GM15510 (cell line): ENCODE measurements around the gene SLC6A12.

Experiments used
- POLR2A ChIP-seq: IDR thresholded peaks from 3 replicates; pipeline ENCODE4 v1.6.1; 2011; ENCODE audit warnings: borderline replicate concordance; ENCODE audit not compliant: insufficient read length; ENCODE audit errors: extremely low read depth

Gene SLC6A12

DNA sequence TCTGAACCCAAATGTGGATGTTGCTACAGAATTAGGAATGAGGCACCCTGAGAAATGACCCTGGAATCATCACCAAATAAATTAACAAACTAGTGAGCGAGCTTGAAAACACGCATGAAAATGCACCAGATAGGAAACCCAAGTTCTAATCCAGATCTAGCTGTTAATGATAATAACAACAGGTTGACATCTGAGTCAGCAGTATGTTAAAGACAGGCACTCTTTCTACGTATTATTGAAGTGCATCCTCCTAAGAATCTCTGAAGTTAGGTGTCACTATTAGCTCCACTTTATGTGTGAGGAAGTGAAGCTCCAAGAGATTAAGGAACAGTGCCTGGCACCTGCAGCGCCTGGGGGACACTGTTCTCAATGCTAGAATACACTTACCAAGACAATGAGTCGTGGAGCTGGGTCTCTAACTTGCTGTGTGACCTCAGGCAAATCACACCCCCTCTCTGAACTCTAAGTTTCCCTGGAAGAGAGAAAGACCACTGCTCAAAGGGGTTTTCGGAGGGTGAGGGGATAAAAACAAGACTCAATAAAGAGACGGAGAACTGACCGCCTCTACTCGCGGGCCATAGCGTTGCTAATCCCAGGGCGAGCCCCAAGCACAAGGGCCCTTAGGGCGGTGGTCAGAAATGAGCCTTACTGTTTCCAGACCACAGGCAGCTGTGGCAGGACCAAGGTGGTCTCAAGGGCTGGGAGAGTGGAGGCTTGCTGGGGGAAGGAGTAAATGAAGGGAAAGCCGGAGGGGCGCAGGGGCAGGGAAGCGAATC is 2.1 kb downstream of the SLC6A12 start:
- no peak for TF ChIP-seq POLR2A

DNA sequence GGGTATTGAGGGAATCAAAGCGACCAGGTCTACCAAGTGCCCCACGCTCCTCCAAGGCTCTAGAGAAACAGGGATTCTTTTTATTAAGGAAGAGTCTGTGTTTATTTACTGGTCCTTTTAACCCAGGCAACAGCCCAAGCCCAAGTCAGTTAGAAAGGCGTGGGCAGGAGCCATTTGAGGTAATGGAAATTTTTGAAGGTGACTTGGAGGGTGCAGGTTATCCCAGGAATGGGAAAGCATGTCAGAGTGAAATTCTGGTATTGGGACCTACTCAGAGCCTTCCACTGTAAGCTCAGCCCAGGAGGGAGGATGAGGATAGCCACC is 2.9 kb downstream of the SLC6A12 start:
- no peak for TF ChIP-seq POLR2A

DNA sequence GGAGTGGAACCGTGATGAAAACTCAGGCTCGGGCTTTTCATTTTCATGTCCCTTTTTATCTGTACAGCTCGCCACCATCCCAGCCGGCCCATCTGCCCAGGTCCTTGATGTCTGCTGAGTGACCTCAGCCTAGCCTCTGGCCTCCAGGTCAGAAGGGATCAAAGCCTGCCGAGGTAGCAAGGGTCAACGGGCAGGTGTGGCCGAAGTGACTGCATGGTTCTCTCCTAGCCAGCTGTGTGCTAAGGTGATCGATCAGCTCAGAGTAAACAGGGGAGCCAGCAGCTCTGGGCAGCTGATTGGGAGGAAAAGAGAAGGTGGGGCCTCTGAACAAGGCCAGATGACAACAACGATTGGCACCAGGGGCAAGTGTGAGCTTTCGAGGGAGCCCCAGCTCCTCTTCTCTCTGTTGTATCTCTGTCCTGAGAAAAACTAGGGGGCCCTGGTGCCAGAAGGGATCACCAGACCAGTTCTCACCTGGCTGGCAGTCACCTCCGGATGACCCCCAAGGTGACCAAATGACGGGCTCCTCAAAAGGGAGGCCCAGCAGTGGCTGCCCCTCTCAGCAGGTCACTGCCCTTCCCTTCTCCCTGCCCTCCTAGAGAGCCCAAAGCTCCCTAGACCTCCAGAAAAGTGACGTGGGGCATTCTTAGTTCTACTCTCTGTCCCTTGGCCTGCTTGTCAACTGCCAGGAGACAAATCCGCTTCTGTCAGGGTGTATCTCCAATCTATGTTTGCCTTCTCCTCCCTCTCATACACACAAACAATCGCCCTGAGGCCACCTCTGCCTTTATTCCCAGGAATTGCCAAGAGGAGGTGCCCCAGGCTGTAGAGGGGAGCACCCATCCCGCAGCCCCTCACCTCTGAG is 3.4 kb downstream of the SLC6A12 start:
- TF ChIP-seq POLR2A: no peak

DNA sequence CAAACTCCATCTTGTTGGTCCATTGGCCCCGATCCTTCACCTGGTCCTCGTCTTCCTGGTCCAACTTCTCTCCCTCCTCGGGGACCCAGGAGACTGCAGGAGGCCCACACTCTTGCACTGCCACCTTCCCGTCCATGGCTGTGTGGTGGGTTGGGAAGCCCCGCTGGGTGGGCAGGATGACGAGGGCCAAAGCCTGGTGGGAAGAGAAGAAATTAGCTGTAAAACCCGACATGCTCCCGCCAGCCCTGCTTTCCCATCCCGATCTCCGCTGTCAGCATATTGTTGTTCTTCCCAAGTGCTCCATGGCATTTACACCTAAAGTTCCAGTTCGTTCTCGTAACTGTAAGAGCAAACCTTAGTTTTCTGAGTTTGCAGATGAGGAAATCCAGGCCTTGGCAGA is 4.1 kb downstream of the SLC6A12 start:
- TF ChIP-seq POLR2A: no peak

DNA sequence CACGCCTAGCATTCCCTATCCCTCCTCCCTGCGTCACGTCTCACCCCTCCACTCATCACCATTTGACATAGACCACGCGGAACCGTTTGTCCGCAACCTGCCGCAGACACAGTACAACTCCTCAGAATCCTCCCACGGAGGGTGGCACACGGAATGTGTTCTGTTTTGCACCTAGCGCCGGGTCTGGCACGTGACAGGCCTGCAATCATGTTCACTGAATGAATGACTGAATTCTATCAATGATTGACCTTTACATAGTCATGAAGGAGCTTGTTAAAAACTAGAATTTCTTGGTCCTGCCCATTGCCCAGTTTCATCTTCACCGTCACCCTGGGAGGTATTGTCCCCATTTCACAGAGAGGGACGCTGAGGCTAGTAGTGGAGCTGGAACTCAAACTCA is 4.7 kb downstream of the SLC6A12 start:
- TF ChIP-seq POLR2A: no peak

DNA sequence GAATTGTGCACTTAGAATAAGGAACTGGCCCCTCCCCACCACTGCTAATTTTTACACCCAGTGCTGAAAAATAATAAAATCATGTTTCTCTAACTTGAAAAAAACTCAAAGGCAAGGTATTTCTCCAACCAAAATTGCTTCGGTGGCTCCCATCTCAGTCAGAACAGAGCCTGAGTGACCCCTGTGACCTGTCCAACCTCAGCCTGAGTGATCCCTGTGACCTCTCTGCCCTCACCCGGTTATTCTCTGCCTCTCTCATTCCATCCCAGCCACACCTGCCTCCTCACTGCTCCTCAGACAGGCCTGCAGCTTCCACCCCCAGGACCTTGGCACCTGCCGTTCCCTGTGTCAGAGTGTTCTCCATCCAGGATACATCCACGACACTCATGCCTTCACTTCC is 5.1 kb downstream of the SLC6A12 start:
- TF ChIP-seq POLR2A: no peak

DNA sequence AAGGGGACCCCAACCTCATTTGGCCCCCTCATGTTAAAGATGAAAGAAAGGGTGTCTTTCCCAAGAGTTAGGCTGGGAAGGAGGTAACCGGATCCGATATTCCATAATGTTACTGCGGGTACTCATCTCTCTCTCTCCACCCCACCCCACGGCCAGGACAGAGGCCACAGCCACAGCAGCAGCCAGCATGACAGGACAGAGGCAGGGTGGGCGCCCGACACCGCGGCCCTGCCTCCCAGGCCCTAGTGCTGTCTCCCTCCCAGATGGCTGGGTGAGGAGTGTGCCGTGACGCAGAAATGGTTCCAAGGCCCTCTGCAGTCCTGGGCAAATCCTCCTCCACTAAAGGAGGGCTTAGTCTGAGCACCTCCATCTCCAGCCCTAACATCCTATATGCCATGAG is 6.2 kb downstream of the SLC6A12 start:
- TF ChIP-seq POLR2A: no peak

DNA sequence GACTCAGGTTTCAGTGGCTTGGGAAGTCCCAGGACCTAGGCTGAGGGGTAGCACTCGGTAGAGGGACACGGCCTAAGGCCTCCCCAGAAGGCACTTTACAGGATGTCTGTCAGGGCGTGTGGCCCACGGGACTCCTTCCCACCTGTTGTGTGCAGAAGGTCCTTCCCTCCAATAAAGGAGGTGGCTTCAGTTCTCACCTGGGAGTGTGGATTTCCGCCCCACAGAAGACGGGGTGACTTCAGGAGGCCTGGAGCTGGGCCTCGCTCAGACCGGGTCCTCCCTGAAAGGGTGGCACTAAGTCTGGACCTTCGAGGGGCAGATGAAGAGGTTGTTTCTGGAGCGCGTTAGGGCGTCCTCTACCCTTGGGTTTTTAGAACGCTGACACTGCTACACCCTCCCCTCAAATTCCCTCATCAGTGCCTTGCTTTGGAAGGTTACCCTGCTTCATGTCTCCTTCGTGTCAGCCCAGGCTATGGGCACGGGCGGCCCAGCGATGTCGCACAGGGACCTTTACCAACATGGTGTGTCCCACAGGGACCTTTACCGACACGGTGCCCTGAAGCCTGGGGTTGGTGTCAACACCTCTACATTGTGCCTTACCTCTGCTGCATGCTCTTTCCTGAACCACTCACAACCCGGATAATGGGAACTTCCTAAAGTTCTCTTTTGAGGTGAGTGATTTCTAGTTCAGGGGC is 7.1 kb downstream of the SLC6A12 start:
- TF ChIP-seq POLR2A: no peak

DNA sequence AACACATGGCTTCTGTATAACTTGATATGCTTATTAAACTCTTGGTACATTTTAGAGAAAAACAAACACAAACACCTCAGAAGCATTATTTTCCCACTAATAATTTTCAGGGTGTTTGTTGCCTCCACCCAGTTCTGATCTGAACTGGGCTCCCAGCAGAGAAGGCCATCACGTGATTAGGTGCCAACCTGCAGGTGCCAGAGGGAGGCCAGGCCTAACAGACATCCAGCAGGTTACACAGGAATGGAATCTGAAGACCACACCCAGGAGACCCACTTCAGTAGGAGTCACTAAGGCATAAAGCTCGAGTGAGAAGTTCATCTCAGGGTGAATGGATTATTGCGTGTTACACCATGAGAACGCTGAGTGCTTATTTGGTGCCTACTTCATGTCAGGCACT is 8.9 kb downstream of the SLC6A12 start:
- no peak for TF ChIP-seq POLR2A

DNA sequence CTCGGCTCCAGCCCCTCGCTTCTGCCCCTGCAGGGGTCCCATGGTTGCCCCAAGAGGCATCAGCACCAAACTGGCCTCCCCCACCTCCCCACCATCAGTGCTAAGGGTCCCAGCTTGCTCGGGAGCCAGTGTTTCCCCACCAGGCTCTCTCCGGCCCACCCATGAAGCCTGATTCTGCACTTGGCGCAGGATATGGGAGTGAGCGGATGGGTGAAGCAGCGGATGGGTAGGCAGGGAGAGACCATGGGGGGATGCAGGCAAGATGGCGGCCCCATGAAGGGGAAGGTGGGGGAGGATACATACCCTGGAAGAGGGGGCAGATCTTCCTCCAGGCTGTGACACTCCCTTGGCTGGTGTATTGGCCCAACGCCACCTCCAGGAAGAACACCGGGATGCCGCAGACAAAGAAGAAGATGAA is 9.7 kb downstream of the SLC6A12 start:
- TF ChIP-seq POLR2A: no peak

DNA sequence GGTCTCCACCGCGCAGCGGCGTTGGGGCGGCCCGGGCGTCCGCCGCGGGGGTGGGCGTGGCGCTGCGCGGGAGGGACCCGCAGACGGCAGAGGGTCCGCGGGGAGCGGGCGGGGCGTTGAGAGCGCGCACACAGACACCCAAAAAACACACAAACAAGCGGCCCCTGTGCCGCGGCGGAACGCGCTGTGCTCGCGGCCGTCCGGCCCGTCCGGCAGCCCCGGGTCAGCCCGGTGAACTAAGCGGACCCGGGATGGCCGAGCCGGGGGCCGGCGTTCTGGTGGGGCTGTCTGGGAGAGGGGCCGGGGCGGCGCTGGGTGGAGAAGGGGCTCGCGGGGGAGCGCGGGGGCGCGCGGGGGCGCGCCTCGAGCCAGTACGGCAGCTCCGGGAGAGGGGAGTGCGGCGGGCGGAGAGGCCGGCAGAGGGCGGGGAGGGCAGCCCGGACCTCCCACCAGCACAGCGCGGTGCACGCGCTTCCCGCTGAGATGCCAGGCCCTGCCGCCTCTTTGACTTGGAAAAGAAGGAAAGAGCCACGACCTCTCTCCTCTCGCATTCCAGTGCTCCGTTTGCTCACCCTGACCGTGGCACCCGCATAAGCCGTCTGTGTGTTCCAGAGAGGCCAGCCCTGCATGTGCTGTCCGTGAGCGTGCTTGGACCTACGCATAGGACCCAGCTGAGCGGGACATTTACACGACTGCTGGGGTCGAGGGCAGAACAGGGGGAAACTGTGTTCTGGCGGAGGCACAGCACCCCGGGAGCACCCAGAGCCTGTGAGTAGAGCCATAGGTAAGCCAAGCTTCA is 10.3 kb downstream of the SLC6A12 start:
- no peak for TF ChIP-seq POLR2A

DNA sequence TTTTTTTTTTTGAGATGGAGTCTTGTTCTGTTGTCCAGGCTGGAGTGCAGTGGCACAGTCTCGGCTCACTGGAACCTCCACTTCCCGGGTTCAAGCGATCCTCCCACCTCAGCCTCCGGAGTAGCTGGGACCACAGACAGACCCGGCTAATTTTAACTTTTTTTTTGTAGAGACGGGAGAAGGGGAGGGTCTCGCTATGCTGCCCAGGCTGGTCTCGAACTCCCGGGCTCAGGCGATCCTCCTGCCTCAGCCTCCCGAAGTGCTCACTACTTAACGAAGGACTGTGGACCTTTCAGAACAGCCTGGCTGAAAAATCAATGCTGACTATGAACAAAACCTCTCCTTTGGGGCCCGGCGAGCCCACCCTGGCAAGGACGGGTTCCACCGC is 10.9 kb downstream of the SLC6A12 start:
- no peak for TF ChIP-seq POLR2A

DNA sequence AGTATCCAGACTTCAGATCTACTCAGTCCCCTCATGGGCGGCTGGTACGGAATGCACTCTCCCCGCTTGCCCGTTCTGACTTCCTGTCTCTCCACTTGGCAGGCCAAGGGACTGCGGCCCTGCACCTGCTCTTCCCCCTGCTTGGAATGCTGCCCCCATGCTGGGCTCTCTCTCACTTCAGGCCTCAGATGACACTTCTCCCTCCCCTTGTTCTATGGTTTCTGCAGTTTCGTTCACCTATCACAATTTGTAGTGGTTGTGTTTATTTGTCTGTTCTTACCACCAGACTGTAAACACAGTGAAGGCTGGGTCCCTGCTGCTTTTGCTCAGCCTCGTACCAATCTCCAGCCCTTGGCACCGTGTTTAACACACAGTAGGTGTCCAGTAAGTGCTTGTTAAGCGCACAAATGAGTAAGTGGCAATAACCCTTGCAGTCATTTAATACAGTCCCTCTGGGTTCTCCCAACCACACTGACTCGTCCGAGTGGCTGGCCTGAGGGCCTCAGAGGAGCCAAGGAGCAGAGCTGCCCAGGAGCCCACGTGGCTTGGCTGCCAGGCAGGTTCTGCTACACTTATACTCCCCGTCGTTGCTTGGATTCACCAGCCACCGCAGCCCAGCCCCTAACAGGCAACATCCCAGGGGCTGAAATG is 11.8 kb downstream of the SLC6A12 start:
- no peak for TF ChIP-seq POLR2A

DNA sequence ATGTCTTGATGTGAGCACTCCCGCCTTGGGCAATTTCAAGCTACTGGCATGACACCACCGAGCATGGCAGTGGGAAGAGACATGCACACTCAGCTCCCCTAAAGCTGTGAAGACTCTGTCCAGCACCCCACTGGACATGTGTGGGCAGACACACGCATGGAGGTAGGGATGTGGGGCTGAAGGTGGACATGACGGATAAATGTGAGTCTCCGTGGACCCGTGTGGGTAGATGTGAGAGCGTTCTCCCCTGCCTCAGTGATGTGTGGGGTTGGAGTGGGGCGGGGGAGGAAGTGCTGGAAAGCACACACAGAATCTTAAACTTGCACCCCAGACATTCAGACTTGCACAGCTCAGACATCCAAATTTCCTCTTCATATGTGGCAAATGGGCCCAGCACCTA is 12.6 kb downstream of the SLC6A12 start:
- no peak for TF ChIP-seq POLR2A

DNA sequence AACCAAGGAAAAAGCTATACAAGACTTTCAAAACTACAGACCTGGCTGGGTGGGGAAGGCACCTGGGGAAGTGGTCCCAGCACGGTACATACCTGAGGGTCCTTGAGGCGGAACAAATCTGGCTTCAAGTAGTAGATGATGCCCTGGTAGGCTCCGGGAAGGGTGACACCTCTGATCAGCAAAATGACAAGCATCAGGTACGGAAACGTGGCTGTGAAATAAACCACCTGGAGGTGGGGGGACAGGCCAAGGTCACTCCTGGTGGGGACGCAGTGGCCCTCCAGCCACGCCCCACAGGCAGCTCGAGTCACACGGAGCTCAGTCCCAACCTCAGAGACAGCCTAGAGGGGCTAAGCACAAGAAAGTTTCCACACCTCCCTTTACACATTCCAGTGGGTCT is 15.3 kb downstream of the SLC6A12 start:
- TF ChIP-seq POLR2A: no peak
